ENCODE results near the gene PIK3C2B.

GRCh38 chr1:204506201-204506968, 11.8 kb upstream of the PIK3C2B start:
- no peak for TF ChIP-seq CTCF (IDR thresholded peaks at IDR 0.05)
- no peak for TF ChIP-seq REST (IDR thresholded peaks at IDR 0.05; ENCODE audit: insufficient read depth in 1 of 2, low read depth in 2 of 2, low read length in 1 of 2)
